A673 (cell line): ENCODE results near the gene LRRC32. TPM values are rescaled to one million over a fixed set of nuclear protein-coding genes. Genes with fewer than 3 reads are reported as not detected.

Experiments used
- BruUV-seq: library from RNA; stranded (reverse); fragments of 400-500 nt; replicated peaks from 2 replicates; lab custom pipeline; 2021; lab: Mats Ljungman, UMichigan
- CTCF ChIA-PET: fragments of 300-600 bp; sonication (Branson Sonifier 250); formaldehyde crosslinking; loops from one replicate; lab custom pipeline; 2022; ENCODE audit warnings: antibody characterized with exemption; lab: Charles Lee
- POLR2A ChIA-PET: fragments of 300-600 bp; sonication (Branson Sonifier 250); formaldehyde crosslinking; loops from one replicate; lab custom pipeline; 2022; ENCODE audit warnings: antibody characterized with exemption; ENCODE audit not compliant: low non-redundant PET; lab: Charles Lee
- DNase-seq: peaks from one replicate; pipeline ENCODE4 v3.0.0-alpha.2; 2015; ENCODE audit warnings: low spot score
- H3K27ac ChIP-seq: fragments of 200-600 bp; sonication (generic); 2 replicates; pipeline ENCODE4 v1.5.1; 2016; ENCODE audit warnings: mixed run types, low read depth, mild to moderate bottlenecking, mixed read lengths, antibody characterized with exemption, low read length; ENCODE audit not compliant: poor library complexity, severe bottlenecking
- H3K27me3 ChIP-seq: fragments of 200-600 bp; sonication (generic); replicated peaks from 2 replicates; pipeline ENCODE4 v1.6.1; 2017; ENCODE audit warnings: mixed run types, low read depth, mild to moderate bottlenecking, mixed read lengths, antibody characterized with exemption, low read length; ENCODE audit not compliant: insufficient read depth, poor library complexity
- H3K36me3 ChIP-seq: fragments of 200-600 bp; sonication (generic); 2 replicates; pipeline ENCODE4 v1.6.1; 2016; ENCODE audit warnings: mixed run types, mild to moderate bottlenecking, mixed read lengths, antibody characterized with exemption, low read length; ENCODE audit not compliant: insufficient read depth, poor library complexity, severe bottlenecking
- H3K4me1 ChIP-seq: fragments of 200-600 bp; sonication (generic); 2 replicates; pipeline ENCODE4 v1.6.1; 2017; ENCODE audit warnings: mixed run types, mild to moderate bottlenecking, mixed read lengths, antibody characterized with exemption, low read length; ENCODE audit not compliant: insufficient read depth, poor library complexity, severe bottlenecking
- H3K4me3 ChIP-seq: fragments of 200-600 bp; sonication (generic); 2 replicates; pipeline ENCODE4 v1.5.1; 2016; ENCODE audit warnings: low read depth, mixed run types, mild to moderate bottlenecking, mixed read lengths, low read length; ENCODE audit not compliant: poor library complexity, severe bottlenecking
- H3K9me3 ChIP-seq: fragments of 200-600 bp; sonication (generic); 2 replicates; pipeline ENCODE4 v1.6.1; 2016; ENCODE audit warnings: mixed run types, low read depth, mild to moderate bottlenecking, mixed read lengths, antibody characterized with exemption, low read length; ENCODE audit not compliant: poor library complexity, severe bottlenecking
- EZH2 ChIP-seq: fragments of 200-600 bp; sonication (generic); IDR thresholded peaks from 2 replicates; pipeline ENCODE4 v1.6.1; 2017; ENCODE audit warnings: borderline replicate concordance, low read depth, mild to moderate bottlenecking, mixed read lengths, antibody characterized with exemption, low read length; ENCODE audit not compliant: poor library complexity, severe bottlenecking
- intact Hi-C: fragments of 100-400 bp; cut with micrococcal nuclease; formaldehyde crosslinking; loops from one replicate; pipeline ENCODE4 v1.10.0; 2022; ENCODE audit not compliant: unreplicated experiment
- total RNA-seq: library from RNA; stranded (reverse); gene quantifications from 2 replicates; pipeline ENCODE4 v1.2.3, GENCODE V29; 2021
- TF ChIP-seq, protein P1 (sequence below): fragments of 300-800, 200-600 bp; sonication (generic); conservative IDR thresholded peaks from 2 replicates; pipeline ENCODE4 v1.5.1; 2017; ENCODE audit warnings: low read depth, mild to moderate bottlenecking, antibody characterized with exemption, low read length, moderate library complexity, mixed read lengths

The LRRC32 gene
- total RNA-seq, 1 experiment from 2014 or later = not detected

- no peak for DNase-seq
- TF ChIP-seq, protein P1, sequence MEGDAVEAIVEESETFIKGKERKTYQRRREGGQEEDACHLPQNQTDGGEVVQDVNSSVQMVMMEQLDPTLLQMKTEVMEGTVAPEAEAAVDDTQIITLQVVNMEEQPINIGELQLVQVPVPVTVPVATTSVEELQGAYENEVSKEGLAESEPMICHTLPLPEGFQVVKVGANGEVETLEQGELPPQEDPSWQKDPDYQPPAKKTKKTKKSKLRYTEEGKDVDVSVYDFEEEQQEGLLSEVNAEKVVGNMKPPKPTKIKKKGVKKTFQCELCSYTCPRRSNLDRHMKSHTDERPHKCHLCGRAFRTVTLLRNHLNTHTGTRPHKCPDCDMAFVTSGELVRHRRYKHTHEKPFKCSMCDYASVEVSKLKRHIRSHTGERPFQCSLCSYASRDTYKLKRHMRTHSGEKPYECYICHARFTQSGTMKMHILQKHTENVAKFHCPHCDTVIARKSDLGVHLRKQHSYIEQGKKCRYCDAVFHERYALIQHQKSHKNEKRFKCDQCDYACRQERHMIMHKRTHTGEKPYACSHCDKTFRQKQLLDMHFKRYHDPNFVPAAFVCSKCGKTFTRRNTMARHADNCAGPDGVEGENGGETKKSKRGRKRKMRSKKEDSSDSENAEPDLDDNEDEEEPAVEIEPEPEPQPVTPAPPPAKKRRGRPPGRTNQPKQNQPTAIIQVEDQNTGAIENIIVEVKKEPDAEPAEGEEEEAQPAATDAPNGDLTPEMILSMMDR = no peak
- no peak for TF ChIP-seq EZH2
- H3K4me3 ChIP-seq = no peak overlapping the region
- no peak overlapping the region for H3K27ac ChIP-seq
- intact Hi-C loops = no loop called here
- H3K27me3 ChIP-seq = peaks cover 8% of the 10 kb centered on the region
- ChIA-PET POLR2A (no interaction called here), CTCF (interaction anchor here (0.9 kb wide), 1 partner anchor 144 kb away, joined by 3 read pairs; no protein-coding TSS in a partner anchor)
- no TSS peak for BruUV-seq
- H3K36me3 ChIP-seq = no peaks in the 10 kb centered on the region
- H3K4me1 ChIP-seq = no peaks in the 10 kb centered on the region
- no peaks in the 10 kb centered on the region for H3K9me3 ChIP-seq
Observed at GRCh38 chr11:76668362-76669155, 2.0 kb downstream of the LRRC32 start.

DNA sequence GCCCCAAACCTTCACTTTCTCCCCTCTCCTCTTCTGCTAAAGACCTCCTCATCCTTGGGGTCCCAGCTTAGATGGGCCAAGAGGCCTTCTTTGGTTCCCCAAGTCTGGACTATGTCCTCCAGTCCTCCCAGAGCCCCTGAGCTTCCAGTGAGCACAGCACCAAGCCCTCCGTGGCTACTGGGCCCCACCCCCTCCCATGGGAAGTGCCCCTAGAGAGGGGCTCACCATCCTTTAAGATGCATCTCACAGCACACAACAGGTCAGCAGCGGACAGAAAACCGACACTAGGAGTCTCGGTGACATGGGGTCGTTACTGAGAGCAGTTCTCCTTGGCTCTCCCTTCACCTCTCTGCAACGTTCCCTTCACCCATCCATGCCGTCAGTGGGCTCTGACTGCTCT lies 2.7 kb downstream of the LRRC32 start:
- no peak for TF ChIP-seq EZH2
- intact Hi-C loops = no loop called here
- DNase-seq = no peak
- ChIA-PET CTCF (interaction anchor here (0.7 to 0.9 kb wide), 2 partner anchors 145 to 461 kb away, joined by 3 read pairs; no protein-coding TSS in a partner anchor), POLR2A (no interaction called here)
- peaks cover 8% of the 10 kb centered on the region for H3K27me3 ChIP-seq
- no peaks in the 10 kb centered on the region for H3K9me3 ChIP-seq
- no peaks in the 10 kb centered on the region for H3K36me3 ChIP-seq
- no peak overlapping the region for H3K27ac ChIP-seq
- no peak overlapping the region for H3K4me3 ChIP-seq
- H3K4me1 ChIP-seq = no peaks in the 10 kb centered on the region
- BruUV-seq = no TSS peak

DNA sequence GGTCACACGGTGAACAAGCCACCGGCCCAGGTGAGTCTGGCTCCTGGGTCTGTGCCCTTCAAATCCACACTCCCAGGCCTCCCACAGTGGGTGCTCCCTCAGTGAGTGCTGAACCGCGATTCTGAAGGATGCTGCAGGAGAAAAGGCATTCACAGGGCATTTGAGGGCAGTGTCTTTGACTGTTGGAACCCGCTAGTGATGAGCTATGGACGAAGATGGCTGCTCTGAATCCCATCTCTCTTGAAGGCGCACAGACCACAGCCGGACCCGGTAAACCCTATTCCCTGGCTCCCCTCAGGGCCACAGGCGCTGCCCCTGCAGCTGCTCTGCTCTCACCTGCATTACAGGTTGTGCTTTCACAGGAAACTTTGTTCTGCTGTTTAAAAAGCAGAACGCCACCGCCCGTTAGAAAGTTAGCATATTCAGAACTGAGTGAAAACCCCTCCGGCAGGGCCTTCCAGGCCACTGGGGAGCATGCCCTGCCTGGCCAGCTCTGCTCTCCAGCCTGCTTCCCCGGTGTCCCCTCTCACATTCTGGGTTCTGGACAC lies 3.2 kb downstream of the LRRC32 start:
- H3K4me1 ChIP-seq = no peaks in the 10 kb centered on the region
- TF ChIP-seq EZH2 = no peak
- TF ChIP-seq, protein P1 = no peak
- ChIA-PET CTCF (interaction anchor here (0.7 kb wide), 1 partner anchor 460 kb away, joined by 3 read pairs; no protein-coding TSS in a partner anchor), POLR2A (no interaction called here)
- no peak for DNase-seq
- BruUV-seq = no TSS peak
- peaks cover 8% of the 10 kb centered on the region for H3K27me3 ChIP-seq
- intact Hi-C loops = no loop called here
- no peaks in the 10 kb centered on the region for H3K36me3 ChIP-seq
- no peak overlapping the region for H3K4me3 ChIP-seq
- H3K27ac ChIP-seq = no peak overlapping the region
- H3K9me3 ChIP-seq = no peaks in the 10 kb centered on the region
